H1 (cell line): ENCODE measurements around the gene GLYR1. TPM values are rescaled to one million over a fixed set of nuclear protein-coding genes. Genes with fewer than 3 reads are reported as not detected.

Source experiments
- CTCF ChIA-PET: fragments of 300-600 bp; sonication (Branson Sonifier 250); formaldehyde crosslinking; loops from one replicate; lab custom pipeline; 2021; ENCODE audit not compliant: partially characterized antibody; lab: Charles Lee
- POLR2A ChIA-PET: fragments of 300-600 bp; sonication (Branson Sonifier 250); formaldehyde crosslinking; loops from one replicate; lab custom pipeline; 2021; ENCODE audit warnings: inconsistent platforms; ENCODE audit not compliant: partially characterized antibody; lab: Charles Lee
- DNase-seq, 2 experiments: peaks; one replicate each; pipeline versions ENCODE4 v3.0.0 to v3.0.0-alpha.2; 2010 to 2022; ENCODE audit warnings: low spot score in 2 of 2, low read depth in 1 of 2, mixed read lengths in 1 of 2
- FAIRE-seq: peaks from 2 replicates; lab custom pipeline; 2011; peaks lifted over from hg19 to GRCh38; lab: Jason Lieb, UNC
- H2AFZ ChIP-seq: 2 replicates; pipeline ENCODE4 v1.8.1; 2012; ENCODE audit warnings: low read length, inconsistent platforms
- H2AK5ac ChIP-seq: 2 replicates; pipeline ENCODE4 v1.6.1; 2013; ENCODE audit warnings: low read depth, low read length
- H2BK120ac ChIP-seq: replicated peaks from 2 replicates; pipeline ENCODE3; 2013; ENCODE audit warnings: low read depth, low read length, inconsistent platforms
- H2BK12ac ChIP-seq: 2 replicates; pipeline ENCODE4 v1.6.1; 2013; ENCODE audit warnings: low read depth, low read length
- H2BK15ac ChIP-seq: 2 replicates; pipeline ENCODE4 v1.6.1; 2013; ENCODE audit warnings: low read length
- H2BK20ac ChIP-seq: 2 replicates; pipeline ENCODE4 v1.6.1; 2013; ENCODE audit warnings: low read length
- H2BK5ac ChIP-seq: 2 replicates; pipeline ENCODE4 v1.6.1; 2013; ENCODE audit warnings: low read depth, low read length
- H3K14ac ChIP-seq: 2 replicates; pipeline ENCODE4 v1.6.1; 2013; ENCODE audit warnings: inconsistent platforms; ENCODE audit not compliant: insufficient read length
- H3K18ac ChIP-seq: 2 replicates; pipeline ENCODE4 v1.6.1; 2013; ENCODE audit warnings: low read length; ENCODE audit errors: extremely low read depth
- H3K23ac ChIP-seq: 2 replicates; pipeline ENCODE4 v1.6.1; 2013; ENCODE audit warnings: inconsistent platforms; ENCODE audit not compliant: insufficient read length
- H3K23me2 ChIP-seq: 2 replicates; pipeline ENCODE4 v1.6.1; 2013; ENCODE audit warnings: low read depth, low read length
- H3K27ac ChIP-seq: 2 replicates; pipeline ENCODE4 v1.6.1; 2011; ENCODE audit warnings: low read depth, low read length, inconsistent platforms
- H3K27me3 ChIP-seq, 4 experiments: replicated peaks in 1 of 4; 1 replicate in 1 of 4; 2 replicates in 3 of 4; pipeline versions ENCODE4 v1.6.1 to v1.8.1; 2011 to 2013; ENCODE audit warnings: low read length in 3 of 4, mild to moderate bottlenecking in 3 of 4, inconsistent platforms in 2 of 4, mixed read lengths in 2 of 4, moderate library complexity in 1 of 4; ENCODE audit not compliant: control insufficient read depth in 3 of 4, insufficient read depth in 3 of 4; ENCODE audit errors: extremely low read depth in 1 of 4
- H3K36me3 ChIP-seq, 4 experiments: 2 replicates each; pipeline versions ENCODE4 v1.6.1 to v1.8.1; 2011 to 2013; ENCODE audit warnings: mild to moderate bottlenecking in 4 of 4, low read length in 3 of 4, moderate library complexity in 2 of 4, control low read depth in 1 of 4, inconsistent platforms in 1 of 4; ENCODE audit not compliant: insufficient read depth in 4 of 4, control insufficient read depth in 2 of 4
- H3K4ac ChIP-seq: replicated peaks from 2 replicates; pipeline ENCODE3; 2013; ENCODE audit warnings: low read length, low read depth, mixed read lengths, inconsistent platforms; ENCODE audit not compliant: insufficient read length
- H3K4me1 ChIP-seq, 4 experiments: replicated peaks in 1 of 4; 1 replicate in 1 of 4; 2 replicates in 3 of 4; pipeline versions ENCODE4 v1.6.1 to v1.8.1; 2011 to 2013; ENCODE audit warnings: low read length in 3 of 4, inconsistent platforms in 2 of 4, mixed read lengths in 1 of 4; ENCODE audit not compliant: insufficient read depth in 4 of 4, control insufficient read depth in 3 of 4
- H3K4me2 ChIP-seq, 2 experiments: 2 replicates each; pipeline versions ENCODE4 v1.6.1 to v1.8.1; 2011 to 2013; ENCODE audit warnings: low read depth in 2 of 2, low read length in 2 of 2, control low read depth in 1 of 2, inconsistent platforms in 1 of 2, mild to moderate bottlenecking in 1 of 2; ENCODE audit not compliant: insufficient read depth in 1 of 2
- H3K4me3 ChIP-seq, 4 experiments: fragments of 200-600, 300-600 bp in 1 of 4; sonication (generic), shearing (Covaris generic), sonication (Bioruptor Twin) in 1 of 4; 2 replicates each; pipeline versions ENCODE4 v1.5.1 to v1.8.1; 2011 to 2016; ENCODE audit warnings: low read length in 4 of 4, low read depth in 3 of 4, control low read depth in 2 of 4, inconsistent platforms in 2 of 4, mild to moderate bottlenecking in 2 of 4, mixed read lengths in 1 of 4, moderate library complexity in 1 of 4; ENCODE audit not compliant: insufficient read depth in 2 of 4; ENCODE audit errors: extremely low read depth in 1 of 4
- H3K56ac ChIP-seq: replicated peaks from 2 replicates; pipeline ENCODE3; 2013; ENCODE audit warnings: low read depth, mild to moderate bottlenecking, mixed read lengths, low read length, inconsistent platforms; ENCODE audit not compliant: insufficient read length
- H3K79me1 ChIP-seq: 2 replicates; pipeline ENCODE4 v1.6.1; 2013; ENCODE audit warnings: low read depth, low read length, control low read depth
- H3K79me2 ChIP-seq, 2 experiments: 2 replicates each; pipeline versions ENCODE4 v1.6.1 to v1.8.1; 2012 to 2013; ENCODE audit warnings: low read length in 2 of 2, mild to moderate bottlenecking in 2 of 2, inconsistent platforms in 1 of 2; ENCODE audit not compliant: insufficient read depth in 2 of 2, control insufficient read depth in 1 of 2
- H3K9ac ChIP-seq, 4 experiments: replicated peaks in 1 of 4; 1 replicate in 1 of 4; 2 replicates in 3 of 4; pipeline versions ENCODE4 v1.6.1 to v1.8.1; 2011 to 2013; ENCODE audit warnings: low read depth in 3 of 4, low read length in 3 of 4, control low read depth in 2 of 4, mild to moderate bottlenecking in 2 of 4, moderate library complexity in 2 of 4, inconsistent platforms in 1 of 4; ENCODE audit errors: extremely low read depth in 1 of 4
- H3K9me3 ChIP-seq, 2 experiments: 2 replicates each; pipeline versions ENCODE4 v1.6.1 to v1.8.1; 2012 to 2013; ENCODE audit warnings: mild to moderate bottlenecking in 2 of 2, moderate library complexity in 2 of 2, control low read depth in 1 of 2, inconsistent platforms in 1 of 2, low read depth in 1 of 2, low read length in 1 of 2, mixed read lengths in 1 of 2; ENCODE audit not compliant: insufficient read depth in 2 of 2
- H4K20me1 ChIP-seq, 2 experiments: replicated peaks in 1 of 2; 2 replicates each; pipeline versions ENCODE3 to v1.8.1; 2011 to 2013; ENCODE audit warnings: inconsistent platforms in 2 of 2, low read length in 2 of 2, mild to moderate bottlenecking in 1 of 2; ENCODE audit not compliant: insufficient read depth in 2 of 2, control insufficient read depth in 1 of 2
- H4K5ac ChIP-seq: 2 replicates; pipeline ENCODE4 v1.6.1; 2013; ENCODE audit warnings: low read length, low read depth, mixed read lengths, inconsistent platforms; ENCODE audit not compliant: insufficient read length
- H4K8ac ChIP-seq: 2 replicates; pipeline ENCODE4 v1.8.0; 2013; ENCODE audit warnings: mild to moderate bottlenecking, moderate library complexity, low read length, inconsistent platforms; ENCODE audit not compliant: insufficient read depth; ENCODE audit errors: extremely low read depth
- H4K91ac ChIP-seq: replicated peaks from 2 replicates; pipeline ENCODE3; 2013; ENCODE audit warnings: low read length, mixed read lengths, inconsistent platforms; ENCODE audit not compliant: insufficient read length
- CEBPB ChIP-seq: IDR thresholded peaks from 2 replicates; pipeline ENCODE4 v1.6.1; 2012; ENCODE audit warnings: low read depth, low read length
- JUN ChIP-seq: IDR thresholded peaks from 2 replicates; pipeline ENCODE4 v1.6.1; 2011; ENCODE audit warnings: low read depth, mild to moderate bottlenecking, improper control_type of control experiment, low read length
- KDM1A ChIP-seq: fragments of 200-600, 300-600 bp; sonication (generic); IDR thresholded peaks from 2 replicates; pipeline ENCODE4 v1.7.1; 2016; ENCODE audit warnings: mild to moderate bottlenecking, low read length, borderline replicate concordance
- RBBP5 ChIP-seq: IDR thresholded peaks from 2 replicates; pipeline ENCODE4 v1.7.1; 2012; ENCODE audit warnings: low read depth, mild to moderate bottlenecking, inconsistent platforms, low read length, moderate library complexity, borderline replicate concordance
- RXRA ChIP-seq: IDR thresholded peaks from 2 replicates; pipeline ENCODE4 v1.6.1; 2011; ENCODE audit warnings: low read depth, mild to moderate bottlenecking, low read length, moderate library complexity; ENCODE audit not compliant: insufficient read depth
- SIX5 ChIP-seq: IDR thresholded peaks from 2 replicates; pipeline ENCODE4 v1.6.1; 2011; ENCODE audit warnings: mild to moderate bottlenecking, low read depth, low read length
- SRF ChIP-seq: IDR thresholded peaks from 2 replicates; pipeline ENCODE4 v1.6.1; 2011; ENCODE audit warnings: mild to moderate bottlenecking, low read depth, low read length, moderate library complexity
- TCF12 ChIP-seq: IDR thresholded peaks from 2 replicates; pipeline ENCODE4 v1.6.1; 2011; ENCODE audit warnings: low read depth, mild to moderate bottlenecking, low read length
- ZNF274 ChIP-seq: IDR thresholded peaks from 2 replicates; pipeline ENCODE4 v1.7.0; 2012; ENCODE audit warnings: low read length, borderline replicate concordance; ENCODE audit errors: extremely low read depth
- WGBS, 2 experiments: shearing (Covaris generic) in 1 of 2; methylation state at CpG; one replicate each; pipeline versions ENCODE4 v1.1.6 to v1.1.7; 2013 to 2015; ENCODE audit warnings: low lambda C conversion rate in 2 of 2, mixed read lengths in 2 of 2, inconsistent platforms in 1 of 2, low coverage in 1 of 2, missing lambda C conversion rate in 1 of 2; ENCODE audit not compliant: insufficient replicate concordance in 2 of 2, insufficient coverage in 1 of 2, insufficient read length in 1 of 2; ENCODE audit errors: extremely low coverage in 1 of 2, missing lambda C conversion rate in 1 of 2; 5-methylcytosine and 5-hydroxymethylcytosine counted together
- polyA plus RNA-seq, 7 experiments: library from polyadenylated mRNA; depleted of rRNA in 3 of 7; stranded (reverse) in 5 of 7; unstranded in 2 of 7; fragments of >200 nt in 5 of 7; fragments of 200-250 nt in 2 of 7; gene quantifications; 1 replicate in 5 of 7; 2 replicates in 1 of 7; 4 replicates in 1 of 7; pipeline versions ENCODE4 v1.2.1 to v1.2.3, GENCODE V29; 2011 to 2013; ENCODE audit warnings: missing spikeins in 2 of 7, mixed read lengths in 2 of 7
- total RNA-seq: library from RNA; stranded (reverse); fragmentation: NEBNext Ultra II Directional; extraction: Animal tissue kit (Norgen Biotek cat#: 25700); gene quantifications from 2 replicates; pipeline ENCODE4 v1.2.1, GENCODE V29; 2021

GLYR1 gene
- total and polyA plus RNA-seq, 2 of the 8 experiments (the other 6 are each of a cell fraction or from before 2014, with no cell fraction given), result 50.2 to 115 TPM

DNA sequence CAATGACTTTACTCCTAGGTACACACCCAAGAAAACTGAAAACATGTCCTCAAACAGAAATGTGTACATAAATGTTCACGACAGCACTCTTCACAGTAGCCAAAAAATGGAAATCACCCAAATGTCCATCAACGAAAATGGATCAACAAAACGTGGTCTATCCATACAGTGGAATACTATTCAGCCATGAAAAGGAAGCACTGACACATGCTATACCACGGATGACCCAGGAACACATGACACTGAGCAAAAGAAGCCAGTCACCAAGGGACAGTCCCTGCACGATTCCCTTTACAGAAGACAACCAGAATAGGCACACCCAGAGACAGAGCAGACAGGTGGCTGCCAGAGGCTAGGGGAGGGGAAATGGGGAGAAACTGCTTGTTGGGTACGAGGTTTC lies 91.4 kb downstream of the GLYR1 start:
- WGBS, 2 experiments, result 92% methylated on average over 6 of the region's 6 CpGs; no CpG with 5 or more reads in 1 of the 2 experiments
- no peaks in the 10 kb centered on the region; the same call in none of the 2 replicates for H3K79me1 ChIP-seq
- no peak overlapping the region for H3K23ac ChIP-seq
- no peaks in the 10 kb centered on the region for H3K79me2 ChIP-seq
- H3K36me3 ChIP-seq, result peaks cover 14 to 53% (median 36%) of the 10 kb centered on the region in 4 experiments; a peak in 7 of 8 replicates
- peaks cover 0 to 5% of the 10 kb centered on the region in 2 experiments; a peak in 1 of 4 replicates for H3K9me3 ChIP-seq
- H3K4ac ChIP-seq, result no peak overlapping the region
- no peak overlapping the region for H4K91ac ChIP-seq
- no peak overlapping the region for H3K56ac ChIP-seq
- no peak overlapping the region for H2BK5ac ChIP-seq
- DNase-seq, result no peak
- H3K27ac ChIP-seq, result no peak overlapping the region
- no peaks in the 10 kb centered on the region for H3K23me2 ChIP-seq
- H3K14ac ChIP-seq, result no peak overlapping the region
- no peak overlapping the region for H3K18ac ChIP-seq
- POLR2A ChIA-PET, result interaction anchor here (0.7 to 1.4 kb wide), 2 partner anchors 11 kb away, joined by 3 read pairs; partner anchors contain the start of gene ZNF500
- CTCF ChIA-PET, result no interaction called here
- no peak overlapping the region for H4K8ac ChIP-seq
- H2BK15ac ChIP-seq, result no peak overlapping the region
- no peak overlapping the region for H4K5ac ChIP-seq
- H2BK20ac ChIP-seq, result no peak overlapping the region
- no peak overlapping the region for H3K4me3 ChIP-seq
- no peak for TF ChIP-seq RBBP5
- no peak for TF ChIP-seq ZNF274
- no peak for TF ChIP-seq CEBPB
- no peak for TF ChIP-seq JUN
- TF ChIP-seq SRF, result no peak
- TF ChIP-seq SIX5, result no peak
- TF ChIP-seq KDM1A, result peak; percentile 42; the same call in 1 of the 2 replicates
- TF ChIP-seq TCF12, result no peak
- TF ChIP-seq RXRA, result no peak
- TF ChIP-seq, all 59 proteins: peak for 1
- Histone ChIP-seq H3K27me3 (no peaks in the 10 kb centered on the region), H3K4me2 (no peak overlapping the region), H3K9ac (no peak overlapping the region), H3K4me1 (no peaks in the 10 kb centered on the region), H2BK12ac (no peak overlapping the region), H2AK5ac (no peak overlapping the region), H2BK120ac (no peak overlapping the region), H4K20me1 (peaks cover 3 to 9% of the 10 kb centered on the region in 2 experiments), H2AFZ (no peak overlapping the region)
- FAIRE-seq, result no peak
